HG02970 (cell line): ENCODE results near the gene ADPRHL1.
"Not testable (repeated sequence)": the region's sequence is repeated elsewhere in the genome, so short reads cannot be mapped to it uniquely, and the experiment has no call there.

Experiments used
- ATAC-seq: cut with Tn5 transposase; IDR thresholded peaks from one replicate; pipeline ENCODE4 v1.9.1; 2021; ENCODE audit warnings: mild to moderate bottlenecking, moderate library complexity, moderate number of reproducible peaks; ENCODE audit not compliant: unreplicated experiment, low FRiP score

The ADPRHL1 gene

GRCh38 chr13:113437408-113438010 is 15.8 kb downstream of the ADPRHL1 start:
- ATAC-seq: no peak

- not testable (repeated sequence) for ATAC-seq
Observed at GRCh38 chr13:113436866-113437265, 16.4 kb downstream of the ADPRHL1 start.

GRCh38 chr13:113435907-113436306 is 17.4 kb downstream of the ADPRHL1 start:
- not testable (repeated sequence) for ATAC-seq

DNA sequence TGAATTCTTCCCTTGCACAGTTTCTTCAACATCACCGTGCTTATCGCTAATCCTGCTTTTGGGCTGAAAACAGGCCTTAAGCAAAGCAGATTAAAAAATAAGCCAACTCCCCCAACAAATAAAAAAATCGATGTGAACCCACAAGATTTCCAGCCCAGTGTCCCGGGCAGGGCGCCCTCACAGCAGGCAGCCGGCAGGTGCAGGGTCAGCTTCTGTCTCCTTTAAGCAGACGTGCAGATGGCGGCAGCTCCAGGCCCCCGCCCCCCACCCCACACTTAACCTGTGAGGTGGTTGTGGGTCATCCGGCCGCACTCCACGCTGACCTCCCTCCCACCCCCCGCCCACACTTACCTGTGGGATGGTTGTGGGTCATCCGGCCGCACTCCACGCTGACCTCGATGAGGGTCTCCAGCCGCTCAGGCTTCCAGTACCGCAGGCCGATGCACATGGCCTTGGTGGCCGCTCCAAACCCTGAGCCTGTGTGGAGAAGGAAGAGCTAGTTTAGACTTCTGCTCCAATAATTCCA is 19.8 kb downstream of the ADPRHL1 start:
- ATAC-seq: no peak

- no peak for ATAC-seq
Observed at GRCh38 chr13:113432506-113433270, 20.6 kb downstream of the ADPRHL1 start.

- ATAC-seq: no peak
Observed at GRCh38 chr13:113431171-113431570, 22.1 kb downstream of the ADPRHL1 start.

GRCh38 chr13:113430378-113431110 is 22.7 kb downstream of the ADPRHL1 start:
- no peak for ATAC-seq

DNA sequence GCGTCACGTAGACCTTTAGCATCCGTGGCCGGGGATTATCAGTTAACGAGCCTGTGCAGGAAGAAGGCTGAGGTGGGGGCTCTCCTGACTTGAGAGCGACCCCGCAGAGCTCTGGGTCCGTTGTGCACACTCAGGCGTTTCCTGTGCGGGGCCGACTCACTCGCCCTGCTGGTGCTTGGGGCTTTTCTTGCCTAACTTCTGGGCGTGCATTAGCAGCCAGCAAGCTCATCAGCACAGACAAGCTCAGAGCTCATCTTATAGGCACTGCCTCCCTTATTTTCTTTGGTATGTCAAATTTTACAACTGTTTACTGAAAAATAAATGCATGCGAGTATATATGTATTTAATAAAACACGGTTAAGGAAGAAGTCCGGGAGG is 23.7 kb downstream of the ADPRHL1 start:
- no peak for ATAC-seq

DNA sequence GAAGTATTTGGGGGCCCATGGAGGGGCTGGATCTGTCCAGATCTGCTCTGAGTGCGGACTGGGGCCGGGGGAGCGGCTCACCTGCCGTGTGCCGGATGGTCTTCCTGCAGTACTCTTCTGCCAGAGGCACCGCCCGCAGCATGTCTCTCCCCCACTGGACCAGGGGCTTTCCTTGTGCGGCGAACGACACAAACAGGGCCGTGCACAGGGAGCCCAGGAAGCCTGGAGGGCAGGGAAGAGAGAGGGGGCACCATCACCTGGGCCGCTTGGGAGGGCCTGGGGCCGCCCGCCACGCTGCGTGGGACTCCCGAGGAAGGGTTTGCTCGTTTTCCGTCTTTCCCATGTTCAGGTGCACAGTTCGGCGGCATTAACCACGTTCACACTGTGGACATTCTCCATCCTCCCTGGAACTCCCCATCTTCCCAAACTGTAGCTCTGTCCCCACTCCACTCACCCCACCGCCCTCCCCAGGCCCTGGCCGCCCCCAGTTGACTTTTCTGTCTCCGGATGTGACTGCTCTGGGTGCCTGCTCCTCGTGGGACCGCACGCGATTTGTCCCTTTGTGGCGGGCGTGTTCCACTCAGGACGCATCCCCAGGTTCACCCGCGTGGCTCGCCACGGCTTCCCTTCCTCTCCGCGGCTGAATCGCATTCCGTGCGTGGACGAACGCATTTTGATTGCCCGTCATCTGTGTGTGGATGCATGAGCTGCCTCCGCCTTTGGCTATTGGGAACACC is 24.2 kb downstream of the ADPRHL1 start:
- ATAC-seq: no peak

- no peak for ATAC-seq
Observed at GRCh38 chr13:113428469-113428865, 24.8 kb downstream of the ADPRHL1 start.

- ATAC-seq: no peak
Observed at GRCh38 chr13:113427562-113428468, 25.5 kb downstream of the ADPRHL1 start.

- no peak for ATAC-seq
Observed at GRCh38 chr13:113426591-113426986, 26.7 kb downstream of the ADPRHL1 start.

DNA sequence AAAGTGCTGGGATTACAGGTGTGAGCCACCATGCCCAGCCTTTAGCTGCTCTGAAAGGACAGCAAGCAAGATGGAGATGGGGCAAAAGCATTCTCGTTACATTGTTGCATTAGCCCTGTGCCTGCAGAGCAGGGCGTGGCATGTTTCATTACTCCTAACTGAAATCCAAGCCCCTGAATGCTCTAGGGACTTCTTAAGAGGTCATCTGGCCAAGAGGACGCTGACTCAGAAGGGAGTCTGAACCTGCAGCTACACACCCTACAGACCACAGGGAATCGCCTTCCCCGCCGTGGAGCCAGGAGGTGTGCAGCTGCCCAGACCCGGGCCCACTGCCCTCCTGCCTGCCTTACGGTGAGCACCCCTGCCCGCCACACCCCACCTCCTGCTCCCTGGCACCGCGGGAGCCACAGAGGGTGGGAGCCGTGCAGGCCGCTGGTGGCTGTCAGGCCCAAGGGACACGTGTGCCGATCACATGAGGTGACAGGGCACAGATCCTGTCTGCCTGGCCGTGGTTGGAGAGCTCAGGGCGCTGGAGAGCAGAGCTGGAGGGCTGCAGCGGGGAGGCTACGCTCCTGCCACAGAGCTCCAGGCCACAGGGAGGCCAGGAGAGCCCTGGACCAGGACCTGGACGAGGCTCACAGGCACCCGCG is 27.2 kb downstream of the ADPRHL1 start:
- ATAC-seq: no peak

DNA sequence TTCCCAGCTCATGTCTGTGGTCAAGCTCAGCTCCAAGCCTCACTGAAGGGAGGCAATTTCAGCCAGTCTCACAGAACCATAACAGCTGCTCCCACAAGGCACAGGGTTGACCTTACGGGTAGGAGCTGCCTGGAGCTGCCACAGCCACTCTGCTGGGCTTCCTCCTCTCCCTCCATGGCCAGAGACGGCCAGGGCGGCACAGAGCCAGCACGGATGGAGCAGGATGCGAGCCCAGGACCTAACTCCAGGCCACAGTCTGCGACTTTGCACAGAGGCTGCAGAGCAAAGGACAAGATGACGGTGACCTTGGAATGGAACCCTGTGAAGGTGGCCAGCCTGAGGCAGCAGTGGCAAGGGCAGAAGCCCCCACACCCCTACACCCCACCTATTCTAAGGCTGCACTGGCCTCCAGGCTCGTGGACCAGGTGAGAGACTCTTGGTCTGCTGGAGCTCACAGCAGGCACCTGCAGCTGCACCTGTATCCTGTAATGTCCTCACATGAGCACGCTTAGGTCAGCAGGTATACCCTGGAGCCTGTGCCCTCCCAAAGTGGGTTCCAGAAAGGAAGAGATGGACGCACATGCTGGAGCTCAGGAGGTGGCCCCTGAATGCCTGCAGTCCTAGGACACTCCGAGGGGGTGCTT is 29.6 kb downstream of the ADPRHL1 start:
- no peak for ATAC-seq

GRCh38 chr13:113422807-113423519 is 30.3 kb downstream of the ADPRHL1 start:
- no peak for ATAC-seq

- no peak for ATAC-seq
Observed at GRCh38 chr13:113421673-113422270, 31.5 kb downstream of the ADPRHL1 start.

DNA sequence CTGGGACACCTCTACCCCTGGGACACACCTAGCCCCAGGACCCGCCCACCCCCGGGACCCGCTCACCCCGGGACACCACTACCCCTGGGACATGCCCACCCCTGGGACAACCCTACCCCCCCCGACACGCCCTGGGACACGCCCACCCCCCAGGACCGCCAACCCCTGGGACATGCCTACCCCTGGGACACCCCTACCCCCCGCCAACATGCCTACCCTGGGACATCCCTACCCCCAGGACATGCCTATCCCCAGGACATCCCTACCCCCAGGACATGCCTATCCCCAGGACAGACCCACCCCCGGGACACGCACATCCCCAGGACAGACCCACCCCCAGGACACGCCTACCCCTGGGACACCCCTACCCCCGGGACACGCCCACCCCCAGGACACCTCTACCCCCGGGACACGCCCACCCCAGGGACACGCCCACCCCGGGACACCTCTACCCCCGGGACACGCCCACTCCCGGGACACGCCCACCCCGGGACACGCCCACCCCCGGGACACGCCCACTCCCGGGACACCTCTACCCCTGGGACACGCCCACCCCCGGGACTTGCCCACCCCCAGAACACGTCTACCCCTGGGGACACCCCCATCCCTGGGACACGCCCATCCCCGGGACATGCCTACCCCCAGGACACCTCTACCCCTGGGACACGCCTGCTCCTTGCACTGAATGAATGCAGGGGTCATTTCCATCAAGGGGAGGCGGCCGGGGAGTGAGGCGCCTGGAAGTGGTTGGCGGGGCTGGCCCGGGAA is 32.3 kb downstream of the ADPRHL1 start:
- ATAC-seq: no peak
